Astrocyte of the cerebellum (primary cell): ENCODE data around the gene ATP11A.
"Not testable (repeated sequence)": the region's sequence is repeated elsewhere in the genome, so short reads cannot be mapped to it uniquely, and the experiment has no call there.

Experiments used
- DNase-seq: peaks from one replicate; pipeline ENCODE4 v3.0.0-alpha.2; 2011; ENCODE audit warnings: low read depth
- H3K4me3 ChIP-seq: 2 replicates; pipeline ENCODE4 v1.5.1; 2011; ENCODE audit warnings: mild to moderate bottlenecking, low read depth, low read length, moderate library complexity
- in situ Hi-C: cut with HindIII; loops from 2 replicates; pipeline ENCODE4 v1.10.0; 2017; ENCODE audit warnings: low sequenced_read_pairs
- TF ChIP-seq, protein P1 (sequence below): IDR thresholded peaks from 2 replicates; pipeline ENCODE4 v1.5.1; 2012; ENCODE audit warnings: low read length, low read depth, moderate library complexity, mild to moderate bottlenecking; ENCODE audit errors: missing control alignments

The ATP11A gene

DNA sequence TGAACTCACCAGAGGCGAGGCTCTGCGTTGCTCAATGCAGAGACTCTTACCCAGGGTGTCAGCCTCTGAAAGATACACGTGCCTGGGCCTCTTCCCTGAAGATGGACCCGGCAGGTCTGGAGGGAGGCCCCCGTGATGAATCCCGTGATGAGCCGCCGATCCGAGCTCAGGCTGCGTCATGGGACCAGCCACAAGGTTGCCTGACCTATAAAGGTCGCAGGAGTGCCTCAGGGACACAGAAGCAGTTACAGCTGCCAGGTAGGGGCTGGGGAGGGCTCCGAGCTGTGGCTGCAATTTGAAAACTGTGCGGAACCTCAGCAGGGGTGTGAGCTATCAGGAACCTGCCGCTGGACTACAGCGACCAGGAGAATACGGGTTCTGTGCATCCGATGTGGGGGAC is 10.5 kb upstream of the ATP11A start:
- in situ Hi-C loops, result no loop called here
- TF ChIP-seq, protein P1, sequence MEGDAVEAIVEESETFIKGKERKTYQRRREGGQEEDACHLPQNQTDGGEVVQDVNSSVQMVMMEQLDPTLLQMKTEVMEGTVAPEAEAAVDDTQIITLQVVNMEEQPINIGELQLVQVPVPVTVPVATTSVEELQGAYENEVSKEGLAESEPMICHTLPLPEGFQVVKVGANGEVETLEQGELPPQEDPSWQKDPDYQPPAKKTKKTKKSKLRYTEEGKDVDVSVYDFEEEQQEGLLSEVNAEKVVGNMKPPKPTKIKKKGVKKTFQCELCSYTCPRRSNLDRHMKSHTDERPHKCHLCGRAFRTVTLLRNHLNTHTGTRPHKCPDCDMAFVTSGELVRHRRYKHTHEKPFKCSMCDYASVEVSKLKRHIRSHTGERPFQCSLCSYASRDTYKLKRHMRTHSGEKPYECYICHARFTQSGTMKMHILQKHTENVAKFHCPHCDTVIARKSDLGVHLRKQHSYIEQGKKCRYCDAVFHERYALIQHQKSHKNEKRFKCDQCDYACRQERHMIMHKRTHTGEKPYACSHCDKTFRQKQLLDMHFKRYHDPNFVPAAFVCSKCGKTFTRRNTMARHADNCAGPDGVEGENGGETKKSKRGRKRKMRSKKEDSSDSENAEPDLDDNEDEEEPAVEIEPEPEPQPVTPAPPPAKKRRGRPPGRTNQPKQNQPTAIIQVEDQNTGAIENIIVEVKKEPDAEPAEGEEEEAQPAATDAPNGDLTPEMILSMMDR, result no peak
- no peak for DNase-seq
- no peak overlapping the region for H3K4me3 ChIP-seq

DNA sequence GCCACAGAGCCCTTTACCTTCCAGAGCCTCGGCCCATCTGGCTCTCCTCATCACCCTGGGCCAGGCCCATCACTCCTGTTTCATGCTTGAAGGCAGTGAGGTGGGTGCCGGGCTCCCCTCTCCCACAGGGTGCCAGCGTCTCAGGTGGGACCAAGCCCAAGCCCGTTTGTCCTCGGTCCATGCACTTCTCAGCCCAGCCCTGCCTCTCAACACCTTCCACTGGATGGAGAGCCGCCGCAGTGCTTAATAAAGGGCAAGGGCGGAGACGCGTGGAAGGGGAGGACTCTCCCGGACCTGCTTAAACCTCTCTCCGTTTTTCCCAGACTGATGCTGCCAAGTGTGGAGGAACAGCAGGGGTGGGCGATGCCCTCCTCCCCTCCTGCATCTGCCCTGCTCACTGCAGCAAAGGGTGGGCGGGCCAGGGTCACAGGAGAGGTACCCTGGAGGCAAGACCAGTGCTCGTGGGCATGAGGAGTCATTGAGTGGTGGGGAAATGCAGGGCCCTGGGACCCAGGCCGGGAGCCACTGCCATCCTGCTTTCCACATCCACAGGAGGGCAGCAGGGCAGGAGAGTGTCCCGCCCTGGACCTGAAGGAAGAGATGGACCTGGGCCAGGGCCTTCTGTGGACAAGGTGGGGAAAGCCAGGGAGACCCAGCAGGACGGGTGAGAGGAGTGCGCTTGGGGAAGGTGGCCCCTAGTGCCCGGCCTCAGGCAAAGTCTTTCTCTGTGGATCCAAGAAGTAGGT is 9.7 kb upstream of the ATP11A start:
- in situ Hi-C loops, result no loop called here
- H3K4me3 ChIP-seq, result no peak overlapping the region
- TF ChIP-seq, protein P1, result no peak
- DNase-seq, result no peak

DNA sequence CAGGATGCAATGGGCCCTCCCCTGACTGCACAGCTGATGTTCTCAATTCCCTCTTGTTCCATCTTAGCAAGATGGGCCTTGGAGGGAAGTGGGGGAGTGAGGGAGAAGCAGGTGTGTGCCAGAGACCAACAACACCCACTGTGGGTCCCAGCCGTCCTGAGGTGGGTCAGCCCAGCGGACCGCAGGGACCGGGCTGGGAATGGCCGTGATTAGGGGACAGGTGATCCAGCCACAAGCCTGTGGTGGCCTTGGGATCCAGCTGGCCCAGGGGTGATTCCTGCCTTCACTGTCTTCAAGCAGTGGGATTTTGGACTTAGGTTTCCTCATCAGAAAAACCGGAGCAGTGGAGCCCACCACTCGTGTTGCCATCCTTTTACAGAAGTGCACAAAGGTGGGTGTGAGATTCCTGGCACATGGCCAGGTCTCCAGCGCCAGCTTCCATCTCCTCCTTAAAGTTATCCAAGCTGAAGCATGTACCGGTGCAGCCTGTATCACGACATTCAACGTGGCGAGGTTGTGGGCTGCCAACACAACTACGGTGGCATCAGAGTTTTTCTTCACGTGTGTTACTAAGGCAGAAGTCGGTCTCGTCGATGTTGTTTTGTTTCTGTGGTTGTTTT is 9.0 kb upstream of the ATP11A start:
- TF ChIP-seq, protein P1, result no peak
- H3K4me3 ChIP-seq, result no peak overlapping the region
- in situ Hi-C loops, result no loop called here
- DNase-seq, result no peak

DNA sequence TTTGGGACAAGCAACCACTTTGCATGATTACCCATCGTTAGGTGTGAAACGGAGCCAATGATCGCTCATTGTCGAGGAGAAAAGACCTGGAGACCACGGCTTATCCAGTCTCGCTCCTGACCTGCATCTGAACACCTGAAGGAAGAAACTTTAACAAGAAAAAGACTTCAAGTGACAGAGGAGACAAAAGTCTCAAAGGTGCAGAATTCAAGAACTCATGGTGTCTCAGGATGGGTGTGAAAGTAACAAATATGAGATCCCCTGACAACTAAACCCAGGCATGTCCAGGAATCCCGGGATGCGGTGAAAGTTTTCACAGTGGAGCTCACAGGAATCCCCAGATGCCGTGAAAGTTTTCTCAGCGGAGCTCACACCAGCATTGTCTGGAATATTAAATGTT is 6.3 kb upstream of the ATP11A start:
- in situ Hi-C loops, result no loop called here
- TF ChIP-seq, protein P1, result no peak
- no peak for DNase-seq

DNA sequence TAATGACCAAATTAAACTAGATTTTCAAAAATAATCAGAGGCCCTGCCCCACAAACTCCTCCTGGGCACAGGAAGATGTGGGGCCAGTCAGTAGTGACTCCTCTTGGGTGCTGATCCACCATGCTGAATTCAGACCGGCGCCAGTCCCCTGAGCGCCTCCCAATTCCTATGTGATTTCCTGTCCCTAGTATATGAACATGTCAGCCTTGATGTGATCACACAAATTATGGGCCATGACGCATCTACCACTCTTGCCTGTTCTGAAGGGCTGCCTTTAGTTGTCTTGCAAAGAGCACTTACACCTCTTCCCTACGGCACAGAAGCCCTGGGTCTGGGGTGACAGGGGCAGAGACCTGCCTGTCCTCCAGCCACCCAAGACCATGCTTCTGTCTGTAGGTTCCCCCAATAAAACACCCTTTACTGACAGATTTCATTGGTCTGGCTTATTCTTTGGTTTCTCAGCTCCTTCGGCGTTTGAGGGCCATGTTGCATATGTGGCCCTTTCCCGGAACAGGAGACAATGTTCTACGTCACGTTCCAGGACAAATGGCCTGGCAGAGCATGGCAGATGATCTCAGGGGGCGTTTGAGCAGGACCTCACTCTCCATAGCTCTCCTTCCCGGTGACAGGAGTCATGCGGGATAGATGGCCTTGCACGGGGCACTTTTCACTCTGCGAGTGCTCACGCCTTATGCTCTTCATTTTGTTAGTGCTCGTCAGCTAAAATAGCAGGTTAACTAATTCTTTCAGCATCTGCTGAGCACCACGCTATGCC is 5.6 kb upstream of the ATP11A start:
- H3K4me3 ChIP-seq, result no peak overlapping the region
- in situ Hi-C loops, result no loop called here
- no peak for DNase-seq
- TF ChIP-seq, protein P1, result no peak

More for the DNA sequence above, 6.3 kb upstream of the ATP11A start:
- no peak overlapping the region for H3K4me3 ChIP-seq

DNA sequence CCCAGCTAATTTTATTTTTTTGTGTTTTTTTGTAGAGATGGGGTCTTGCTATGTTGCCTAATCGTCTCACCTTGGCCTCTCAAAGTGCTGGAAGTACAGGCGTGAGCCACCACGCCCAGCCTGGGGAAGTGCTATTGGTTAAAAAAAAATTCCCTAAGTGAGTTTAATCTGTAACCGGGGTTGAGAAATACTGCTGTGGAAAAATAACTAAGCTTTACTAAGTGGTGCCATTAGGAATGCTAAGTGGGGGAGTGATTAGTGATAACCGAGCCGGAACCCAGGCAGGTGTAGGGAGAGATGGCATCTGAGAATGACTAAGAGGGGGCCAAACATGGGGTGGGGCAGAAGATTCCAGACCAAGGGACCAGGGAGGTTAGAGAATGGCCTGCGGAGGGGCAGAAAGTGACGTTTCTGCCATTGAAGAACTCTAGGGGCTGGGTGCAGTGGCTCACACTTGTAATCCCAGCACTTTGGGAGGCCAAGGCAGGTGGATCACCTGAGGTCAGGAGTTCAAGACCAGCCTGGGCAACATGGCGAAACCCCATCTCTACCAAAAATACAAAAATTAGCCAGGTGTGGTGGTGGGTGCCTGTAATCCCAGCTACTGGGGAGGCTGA is 4.5 kb upstream of the ATP11A start:
- H3K4me3 ChIP-seq, DNase-seq, in situ Hi-C loops: not testable (repeated sequence)
